WERI-Rb-1 (cell line): ENCODE results near the gene CIC.

Source experiments
- DNase-seq: peaks from one replicate; pipeline ENCODE4 v3.0.0-alpha.2; 2020
- H3K27ac ChIP-seq: fragments of 250-450 bp; sonication (Bioruptor Pico); 2 replicates; pipeline ENCODE4 v1.5.1; 2020; ENCODE audit warnings: mild to moderate bottlenecking, moderate library complexity
- H3K27me3 ChIP-seq: fragments of 250-450 bp; sonication (Bioruptor Pico); 2 replicates; pipeline ENCODE4 v1.5.1; 2021; ENCODE audit warnings: mild to moderate bottlenecking, low read depth, moderate library complexity; ENCODE audit not compliant: insufficient read depth, severe bottlenecking
- H3K36me3 ChIP-seq: fragments of 250-450 bp; sonication (Bioruptor Pico); 2 replicates; pipeline ENCODE4 v1.5.1; 2020; ENCODE audit warnings: mild to moderate bottlenecking, moderate library complexity
- H3K4me3 ChIP-seq: 2 replicates; pipeline ENCODE4 v1.5.1; 2011; ENCODE audit warnings: low read depth, mild to moderate bottlenecking, control low read depth, low read length
- H3K9me3 ChIP-seq: fragments of 250-450 bp; sonication (Bioruptor Pico); 2 replicates; pipeline ENCODE4 v1.5.1; 2021; ENCODE audit warnings: mild to moderate bottlenecking, moderate library complexity; ENCODE audit not compliant: severe bottlenecking
- TF ChIP-seq, protein P1 (sequence below): IDR thresholded peaks from 2 replicates; pipeline ENCODE4 v1.5.1; 2011; ENCODE audit warnings: low read depth, mild to moderate bottlenecking, control low read depth, inconsistent platforms, low read length

Gene CIC

DNA sequence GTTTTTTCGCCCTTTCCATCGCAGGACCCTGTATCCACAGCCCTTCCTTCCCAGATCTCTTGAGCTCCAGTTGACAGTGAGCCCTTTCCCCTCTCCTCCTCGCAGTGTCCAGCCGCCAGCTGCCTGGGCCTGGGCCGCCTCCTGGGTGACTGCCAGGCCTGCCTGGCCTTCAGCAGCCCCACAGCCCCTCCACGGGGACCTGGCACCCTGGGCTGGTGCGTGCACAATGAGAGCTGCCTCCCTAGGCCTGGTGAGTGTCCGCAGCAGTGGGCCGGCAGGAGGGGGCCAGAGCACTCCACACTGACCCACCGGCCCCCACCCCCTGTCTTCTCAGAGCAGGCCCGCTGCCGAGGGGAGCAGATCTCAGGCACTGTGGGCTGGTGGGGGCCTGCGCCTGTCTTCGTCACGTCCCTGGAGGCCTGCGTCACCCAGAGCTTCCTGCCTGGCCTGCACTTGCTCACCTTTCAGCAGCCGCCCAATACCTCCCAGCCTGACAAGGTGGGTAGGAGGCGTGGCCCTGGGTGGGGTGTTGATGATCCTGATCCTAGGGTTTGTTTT lies 75.4 kb downstream of the CIC start:
- no peak for DNase-seq
- TF ChIP-seq, protein P1, sequence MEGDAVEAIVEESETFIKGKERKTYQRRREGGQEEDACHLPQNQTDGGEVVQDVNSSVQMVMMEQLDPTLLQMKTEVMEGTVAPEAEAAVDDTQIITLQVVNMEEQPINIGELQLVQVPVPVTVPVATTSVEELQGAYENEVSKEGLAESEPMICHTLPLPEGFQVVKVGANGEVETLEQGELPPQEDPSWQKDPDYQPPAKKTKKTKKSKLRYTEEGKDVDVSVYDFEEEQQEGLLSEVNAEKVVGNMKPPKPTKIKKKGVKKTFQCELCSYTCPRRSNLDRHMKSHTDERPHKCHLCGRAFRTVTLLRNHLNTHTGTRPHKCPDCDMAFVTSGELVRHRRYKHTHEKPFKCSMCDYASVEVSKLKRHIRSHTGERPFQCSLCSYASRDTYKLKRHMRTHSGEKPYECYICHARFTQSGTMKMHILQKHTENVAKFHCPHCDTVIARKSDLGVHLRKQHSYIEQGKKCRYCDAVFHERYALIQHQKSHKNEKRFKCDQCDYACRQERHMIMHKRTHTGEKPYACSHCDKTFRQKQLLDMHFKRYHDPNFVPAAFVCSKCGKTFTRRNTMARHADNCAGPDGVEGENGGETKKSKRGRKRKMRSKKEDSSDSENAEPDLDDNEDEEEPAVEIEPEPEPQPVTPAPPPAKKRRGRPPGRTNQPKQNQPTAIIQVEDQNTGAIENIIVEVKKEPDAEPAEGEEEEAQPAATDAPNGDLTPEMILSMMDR = no peak
- no peak overlapping the region for H3K4me3 ChIP-seq
- no peak overlapping the region for H3K27ac ChIP-seq
- peaks cover 10% of the 10 kb centered on the region for H3K36me3 ChIP-seq
- no peaks in the 10 kb centered on the region for H3K27me3 ChIP-seq
- no peaks in the 10 kb centered on the region for H3K9me3 ChIP-seq
